Muscle of leg (tissue), 11 donors: Measurements from ENCODE around the gene EVI5L. TPM values are rescaled to one million over a fixed set of nuclear protein-coding genes. Genes with fewer than 3 reads are reported as not detected.

Experiments
- DNase-seq: peaks from one replicate; pipeline ENCODE4 v3.0.0; 2013
- H3K27ac ChIP-seq: one replicate; pipeline ENCODE4 v1.5.1; 2013; ENCODE audit warnings: mild to moderate bottlenecking, low read length, control low read depth
- H3K27me3 ChIP-seq: one replicate; pipeline ENCODE4 v1.6.1; 2013; ENCODE audit warnings: low read length; ENCODE audit not compliant: control insufficient read depth, insufficient read depth
- H3K36me3 ChIP-seq: one replicate; pipeline ENCODE4 v1.6.1; 2013; ENCODE audit warnings: low read length; ENCODE audit not compliant: control insufficient read depth, insufficient read depth
- H3K4me1 ChIP-seq: one replicate; pipeline ENCODE4 v1.6.1; 2013; ENCODE audit warnings: low read length; ENCODE audit not compliant: control insufficient read depth, insufficient read depth
- H3K4me3 ChIP-seq: one replicate; pipeline ENCODE4 v1.5.1; 2013; ENCODE audit warnings: low read length, control low read depth
- H3K9me3 ChIP-seq: replicated peaks from 2 replicates; pipeline ENCODE4 v1.6.1; 2013; ENCODE audit warnings: low read depth, low read length; ENCODE audit not compliant: control insufficient read depth
- WGBS: methylation state at CpG from one replicate; pipeline ENCODE4 v1.1.5; 2013; ENCODE audit warnings: missing lambda C conversion rate; ENCODE audit not compliant: insufficient coverage; 5-methylcytosine and 5-hydroxymethylcytosine counted together
- polyA plus RNA-seq, 8 donors: library from polyadenylated mRNA; unstranded; fragments of 120-200 nt; gene quantifications; one replicate each; pipeline versions ENCODE4 v1.2.1 to v1.2.3, GENCODE V29; 2013; ENCODE audit warnings: inconsistent platforms in 1 of 8, low replicate concordance in 1 of 8; ENCODE audit not compliant: insufficient read length in 8 of 8, insufficient read depth in 1 of 8
- total RNA-seq: library from RNA; stranded (reverse); fragments of 120-200 nt; gene quantifications from one replicate; pipeline ENCODE4 v1.2.4, GENCODE V29; 2013

Gene EVI5L
- total and polyA plus RNA-seq, 9 donors = 8.7 to 20.0 (median 15.3) TPM

- 93% methylated on average over 13 of the region's 18 CpGs for WGBS
- DNase-seq = no peak
- Histone ChIP-seq H3K4me1 (peaks cover 14% of the 10 kb centered on the region), H3K27ac (no peak overlapping the region), H3K4me3 (no peak overlapping the region), H3K27me3 (peaks cover 32% of the 10 kb centered on the region), H3K9me3 (no peaks in the 10 kb centered on the region), H3K36me3 (peaks cover 42% of the 10 kb centered on the region)
Observed at GRCh38 chr19:7911508-7912143, 81.6 kb downstream of the EVI5L start.

GRCh38 chr19:7912144-7912696 is 82.2 kb downstream of the EVI5L start:
- no peak for DNase-seq
- Histone ChIP-seq H3K27me3 (peaks cover 38% of the 10 kb centered on the region), H3K9me3 (no peaks in the 10 kb centered on the region), H3K27ac (no peak overlapping the region), H3K4me1 (peaks cover 18% of the 10 kb centered on the region), H3K4me3 (no peak overlapping the region), H3K36me3 (peaks cover 42% of the 10 kb centered on the region)
- WGBS = 82% methylated on average over 27 of the region's 31 CpGs

- H3K4me3 ChIP-seq = no peak overlapping the region
- peaks cover 20% of the 10 kb centered on the region for H3K4me1 ChIP-seq
- H3K27ac ChIP-seq = no peak overlapping the region
- H3K9me3 ChIP-seq = no peaks in the 10 kb centered on the region
- peaks cover 45% of the 10 kb centered on the region for H3K27me3 ChIP-seq
- WGBS = 92% methylated on average over 22 of the region's 39 CpGs
- H3K36me3 ChIP-seq = peaks cover 42% of the 10 kb centered on the region
- peak; percentile 8 for DNase-seq
Observed at GRCh38 chr19:7912697-7913564, 82.9 kb downstream of the EVI5L start.

GRCh38 chr19:7913652-7914051 is 83.6 kb downstream of the EVI5L start:
- peak; percentile 5 for DNase-seq
- H3K36me3 ChIP-seq = peaks cover 36% of the 10 kb centered on the region
- no peak overlapping the region for H3K27ac ChIP-seq
- H3K27me3 ChIP-seq = peaks cover 52% of the 10 kb centered on the region
- H3K4me3 ChIP-seq = no peak overlapping the region
- 83% methylated on average over 5 of the region's 10 CpGs for WGBS
- H3K4me1 ChIP-seq = peaks cover 21% of the 10 kb centered on the region
- no peaks in the 10 kb centered on the region for H3K9me3 ChIP-seq

- Histone ChIP-seq H3K27me3 (peaks cover 57% of the 10 kb centered on the region), H3K27ac (no peak overlapping the region), H3K9me3 (no peaks in the 10 kb centered on the region), H3K4me3 (no peak overlapping the region), H3K36me3 (peaks cover 33% of the 10 kb centered on the region), H3K4me1 (peaks cover 25% of the 10 kb centered on the region)
- peak; percentile 11 for DNase-seq
- WGBS = 77% methylated on average over 6 of the region's 12 CpGs
Observed at GRCh38 chr19:7914099-7914498, 84.1 kb downstream of the EVI5L start.

Other genes with a start within 250 kb of the EVI5L start
- gene CAMSAP3, start 234.4 kb upstream of the EVI5L start, total RNA-seq = 0.04 TPM
- 1 to 10 TPM in 2 of 8 donors, under 1 TPM in 6; 0.07 to 4.0 (median 0.56) TPM for gene CAMSAP3, start 234.4 kb upstream of the EVI5L start, polyA plus RNA-seq
- gene XAB2, start 200.7 kb upstream of the EVI5L start, total RNA-seq = 23.1 TPM
- gene XAB2, start 200.7 kb upstream of the EVI5L start, polyA plus RNA-seq = 10 to 100 TPM; 23.0 to 34.6 (median 28.0) TPM
- gene PET100, start 200.4 kb upstream of the EVI5L start, total RNA-seq = 88.4 TPM
- gene PET100, start 200.4 kb upstream of the EVI5L start, polyA plus RNA-seq = 10 to 100 TPM; 63.6 to 80.0 (median 78.4) TPM
- gene PCP2, start 196.5 kb upstream of the EVI5L start, total RNA-seq = not detected
- gene PCP2, start 196.5 kb upstream of the EVI5L start, polyA plus RNA-seq = under 1 TPM in 1 of 8 donors, not detected in 7; 0.32 TPM
- 1.6 TPM for gene STXBP2, start 193.1 kb upstream of the EVI5L start, total RNA-seq
- 10 to 100 TPM in 1 of 8 donors, 1 to 10 TPM in 7; 3.2 to 12.4 (median 6.0) TPM for gene STXBP2, start 193.1 kb upstream of the EVI5L start, polyA plus RNA-seq
- gene RETN, start 161.2 kb upstream of the EVI5L start, total RNA-seq = 2.0 TPM
- gene RETN, start 161.2 kb upstream of the EVI5L start, polyA plus RNA-seq = 1 to 10 TPM; 2.4 to 4.5 (median 2.7) TPM
- gene MCEMP1, start 153.1 kb upstream of the EVI5L start, total RNA-seq = not detected
- under 1 TPM; 0.11 to 0.49 (median 0.26) TPM for gene MCEMP1, start 153.1 kb upstream of the EVI5L start, polyA plus RNA-seq
- gene TRAPPC5, start 149.4 kb upstream of the EVI5L start, total RNA-seq = 88.8 TPM
- gene TRAPPC5, start 149.4 kb upstream of the EVI5L start, polyA plus RNA-seq = 10 to 100 TPM; 29.4 to 48.8 (median 41.1) TPM
- gene FCER2, start 128.1 kb upstream of the EVI5L start, total RNA-seq = 0.44 TPM
- 1 to 10 TPM in 1 of 8 donors, under 1 TPM in 7; 0.16 to 1.0 (median 0.34) TPM for gene FCER2, start 128.1 kb upstream of the EVI5L start, polyA plus RNA-seq
- 0.13 TPM for gene CLEC4G, start 98.1 kb upstream of the EVI5L start, total RNA-seq
- under 1 TPM in 4 of 8 donors, not detected in 4; 0.08 to 0.16 (median 0.12) TPM for gene CLEC4G, start 98.1 kb upstream of the EVI5L start, polyA plus RNA-seq
- 3.8 TPM for gene CD209, start 82.7 kb upstream of the EVI5L start, total RNA-seq
- gene CD209, start 82.7 kb upstream of the EVI5L start, polyA plus RNA-seq = 1 to 10 TPM; 2.0 to 5.2 (median 2.9) TPM
- gene CLEC4M, start 67.0 kb upstream of the EVI5L start, total RNA-seq = not detected
- under 1 TPM in 1 of 8 donors, not detected in 7; 0.12 TPM for gene CLEC4M, start 67.0 kb upstream of the EVI5L start, polyA plus RNA-seq
- 0.09 TPM for gene PRR36, start 44.2 kb downstream of the EVI5L start, total RNA-seq
- under 1 TPM; 0.20 to 0.96 (median 0.39) TPM for gene PRR36, start 44.2 kb downstream of the EVI5L start, polyA plus RNA-seq
- 0.13 TPM for gene LRRC8E, start 58.3 kb downstream of the EVI5L start, total RNA-seq
- gene LRRC8E, start 58.3 kb downstream of the EVI5L start, polyA plus RNA-seq = under 1 TPM in 7 of 8 donors, not detected in 1; 0.18 to 0.82 (median 0.31) TPM
- 8.0 TPM for gene MAP2K7, start 73.7 kb downstream of the EVI5L start, total RNA-seq
- gene MAP2K7, start 73.7 kb downstream of the EVI5L start, polyA plus RNA-seq = 10 to 100 TPM; 19.8 to 26.9 (median 23.3) TPM
- gene TGFBR3L, start 84.6 kb downstream of the EVI5L start, total RNA-seq = 0.31 TPM
- gene TGFBR3L, start 84.6 kb downstream of the EVI5L start, polyA plus RNA-seq = under 1 TPM in 7 of 8 donors, not detected in 1; 0.09 to 0.73 (median 0.49) TPM
- gene SNAPC2, start 90.1 kb downstream of the EVI5L start, total RNA-seq = 10.6 TPM
- 10 to 100 TPM; 17.2 to 22.1 (median 20.1) TPM for gene SNAPC2, start 90.1 kb downstream of the EVI5L start, polyA plus RNA-seq
- 0.58 TPM for gene CTXN1, start 95.9 kb downstream of the EVI5L start, total RNA-seq
- 1 to 10 TPM; 1.7 to 5.3 (median 2.8) TPM for gene CTXN1, start 95.9 kb downstream of the EVI5L start, polyA plus RNA-seq
- gene TIMM44, start 113.4 kb downstream of the EVI5L start, total RNA-seq = 40.5 TPM
- 10 to 100 TPM; 44.6 to 66.3 (median 57.4) TPM for gene TIMM44, start 113.4 kb downstream of the EVI5L start, polyA plus RNA-seq
- 36.7 TPM for gene ELAVL1, start 175.4 kb downstream of the EVI5L start, total RNA-seq
- 10 to 100 TPM; 44.9 to 67.4 (median 57.2) TPM for gene ELAVL1, start 175.4 kb downstream of the EVI5L start, polyA plus RNA-seq
- gene CCL25, start 222.5 kb downstream of the EVI5L start, total RNA-seq = not detected
- 10 to 100 TPM in 1 of 8 donors, 1 to 10 TPM in 1, under 1 TPM in 3, not detected in 3; 0.18 to 45.5 (median 0.36) TPM for gene CCL25, start 222.5 kb downstream of the EVI5L start, polyA plus RNA-seq